DOHH2 (cell line): ENCODE measurements around the gene MAP1LC3B2.

Experiments used
- CTCF ChIP-seq: fragments of 200-600 bp; sonication (generic); IDR thresholded peaks from one replicate; pipeline ENCODE4 v1.5.1; 2014; ENCODE audit warnings: antibody characterized with exemption, mild to moderate bottlenecking, low read depth, low read length; ENCODE audit not compliant: poor library complexity, severe bottlenecking
- EZH2phosphoT487 ChIP-seq: fragments of 200-600 bp; sonication (generic); IDR thresholded peaks from 2 replicates; pipeline ENCODE4 v1.6.1; 2017; ENCODE audit warnings: borderline replicate concordance, mild to moderate bottlenecking, antibody characterized with exemption, low read length, moderate library complexity, mixed read lengths

GRCh38 chr12:116614194-116614915, 55.2 kb downstream of the MAP1LC3B2 start:
- no peak for TF ChIP-seq CTCF
- TF ChIP-seq EZH2phosphoT487, result no peak
